IPS-11a (cell line): Measurements from ENCODE around the gene GOLGA8H.
A peak's percentile ranks its signal among the peaks of the same experiment; 100 is the strongest.
"Not testable (repeated sequence)": the region's sequence is repeated elsewhere in the genome, so short reads cannot be mapped to it uniquely, and the experiment has no call there.

ENCODE experiments used
- H3K4me3 ChIP-seq: one replicate; pipeline ENCODE4 v1.5.1; 2013; ENCODE audit warnings: low read depth, low read length, control low read depth

The GOLGA8H gene

GRCh38 chr15:30603796-30604195 is at the start of gene GOLGA8H:
TSS of gene GOLGA8H (plus strand) at chr15:30604028. CDS start at chr15:30604126, 98 bp downstream.
- H3K4me3 ChIP-seq, result not testable (repeated sequence)

- not testable (repeated sequence) for H3K4me3 ChIP-seq
Measured at GRCh38 chr15:30566949-30567348, 36.9 kb upstream of the GOLGA8H start.

DNA sequence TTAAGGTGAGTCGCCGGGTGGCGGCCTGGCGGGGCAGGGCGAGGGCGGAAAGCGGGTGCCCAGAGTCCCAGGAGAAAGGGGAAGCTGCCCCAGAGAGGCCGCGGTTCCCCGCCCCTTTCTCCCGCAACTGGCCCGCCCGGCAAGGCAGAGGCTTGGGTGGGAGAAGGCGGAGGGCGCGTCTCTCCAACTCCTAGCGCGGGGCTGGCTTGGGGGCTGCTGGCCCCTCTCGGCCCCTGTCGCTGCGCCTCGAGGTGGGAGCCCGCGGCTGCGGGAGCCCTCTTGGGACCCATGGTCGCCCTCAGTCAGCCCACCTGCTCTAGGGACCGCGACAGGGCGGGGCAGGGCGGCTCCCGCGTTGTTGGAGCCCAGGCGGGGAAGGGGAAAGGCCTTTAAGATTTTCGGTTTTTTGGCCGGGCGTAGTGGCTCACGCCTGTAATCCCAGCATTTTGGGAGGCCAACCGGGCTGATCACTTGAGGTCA is 30.8 kb upstream of the GOLGA8H start:
- H3K4me3 ChIP-seq, result not testable (repeated sequence)

- not testable (repeated sequence) for H3K4me3 ChIP-seq
Measured at GRCh38 chr15:30579394-30579970, 24.3 kb upstream of the GOLGA8H start.

- not testable (repeated sequence) for H3K4me3 ChIP-seq
Measured at GRCh38 chr15:30580716-30581115, 23.1 kb upstream of the GOLGA8H start.

GRCh38 chr15:30598953-30599352 is 4.9 kb upstream of the GOLGA8H start:
- H3K4me3 ChIP-seq, result not testable (repeated sequence)

- not testable (repeated sequence) for H3K4me3 ChIP-seq
Measured at GRCh38 chr15:30612271-30612670, 8.4 kb downstream of the GOLGA8H start.

GRCh38 chr15:30621342-30621741 is 17.5 kb downstream of the GOLGA8H start:
- not testable (repeated sequence) for H3K4me3 ChIP-seq

DNA sequence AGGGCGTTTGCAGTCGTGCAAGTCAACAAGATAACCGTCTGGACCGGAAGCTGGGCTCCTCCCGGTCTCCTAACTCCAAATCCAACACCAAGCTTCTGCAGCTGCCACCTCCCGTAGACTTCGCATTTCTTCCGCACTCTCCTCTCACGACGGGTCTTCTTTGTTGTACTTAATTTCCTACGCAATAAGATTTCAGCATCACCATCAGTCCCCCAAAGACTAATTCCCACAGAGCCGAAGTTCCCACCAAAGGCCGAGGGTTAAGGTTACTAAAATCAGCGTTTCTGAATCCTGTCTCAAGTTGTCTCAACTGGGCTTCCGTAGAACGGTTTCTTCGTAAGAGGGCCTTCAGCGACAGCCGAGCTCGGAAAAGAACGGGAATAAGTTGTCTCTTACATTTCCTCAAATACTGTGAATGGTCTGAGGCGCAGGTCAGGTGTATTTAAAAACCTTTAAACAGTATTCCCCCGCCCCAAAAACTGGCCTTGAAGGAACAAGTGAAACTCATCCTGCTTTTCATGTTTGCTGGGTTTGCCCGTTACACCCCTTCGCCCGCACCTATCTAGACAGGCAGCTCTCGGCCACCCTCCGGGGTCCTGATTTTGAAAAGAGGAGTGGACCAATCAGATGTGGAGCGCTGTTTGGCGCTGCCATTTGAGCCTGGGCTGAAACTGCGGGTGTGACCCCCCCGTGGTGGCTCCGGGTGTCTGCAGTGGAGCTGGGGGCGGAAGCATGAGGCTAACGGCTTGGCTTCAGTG is 21.8 kb downstream of the GOLGA8H start, which contains the start of gene ARHGAP11B:
TSS of gene ARHGAP11B (plus strand) at position 693 of the 758 bp plus-strand sequence.
- H3K4me3 ChIP-seq, result peak within 1 kb of the TSS; percentile 67

DNA sequence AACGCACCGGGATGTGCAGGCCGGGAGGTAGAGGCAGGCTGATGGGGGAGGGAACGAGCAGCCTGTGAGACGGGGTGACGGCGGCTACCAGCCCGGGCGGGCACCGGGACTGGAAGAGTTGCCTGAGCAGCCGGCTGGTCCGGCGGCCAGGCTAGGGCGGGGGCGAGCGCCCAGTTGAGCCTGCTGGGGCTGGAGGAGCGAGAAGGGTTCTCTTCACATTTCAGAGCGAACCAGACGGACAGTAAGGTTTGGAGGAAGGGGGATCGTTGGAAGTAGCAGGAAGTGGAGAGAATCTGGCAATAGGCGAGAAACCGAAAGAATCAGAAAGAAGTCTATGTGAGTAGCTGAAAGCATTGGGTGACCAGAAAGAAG is 22.4 kb downstream of the GOLGA8H start:
- peak overlapping the region; percentile 55 for H3K4me3 ChIP-seq

GRCh38 chr15:30626632-30627031 is 22.8 kb downstream of the GOLGA8H start:
- H3K4me3 ChIP-seq, result peak overlapping the region; percentile 55

- no peak overlapping the region for H3K4me3 ChIP-seq
Measured at GRCh38 chr15:30650012-30650929, 46.4 kb downstream of the GOLGA8H start.

DNA sequence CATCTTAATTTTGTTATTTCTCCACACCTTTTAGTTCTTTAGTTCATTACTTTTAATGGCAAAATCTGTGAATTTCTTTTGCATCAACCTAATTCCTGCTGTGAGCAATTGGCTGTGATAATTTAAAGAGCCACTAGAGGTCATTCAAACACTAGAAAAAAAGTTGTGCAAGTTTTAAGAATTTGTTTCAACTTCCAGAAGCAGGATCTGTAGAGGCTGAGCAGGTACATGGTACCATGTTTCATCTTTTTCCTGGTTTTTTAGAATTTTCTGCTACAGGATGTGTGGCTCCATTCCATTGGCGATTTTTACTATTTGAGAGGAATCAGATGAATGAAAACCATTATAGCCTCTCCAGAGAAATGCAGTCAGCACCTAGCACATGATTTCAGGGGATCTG is 57.3 kb downstream of the GOLGA8H start:
- not testable (repeated sequence) for H3K4me3 ChIP-seq
